Fibroblast of skin of right biceps (primary cell): ENCODE measurements around the gene C16orf96.
A peak's percentile ranks its signal among the peaks of the same experiment; 100 is the strongest.

Experiments
- DNase-seq: peaks from one replicate; pipeline ENCODE4 v3.0.0-alpha.2; 2013

The C16orf96 gene

GRCh38 chr16:4556112-4556511, at the start of gene C16orf96:
C16orf96 (plus strand) TSS chr16:4556340; CDS start chr16:4556490, 150 bp downstream.
- DNase-seq, result no peak

- peak; percentile 70 for DNase-seq
Measured at GRCh38 chr16:4506450-4506849, 49.7 kb upstream of the C16orf96 start.

- no peak for DNase-seq
Measured at GRCh38 chr16:4507588-4508345, 48.4 kb upstream of the C16orf96 start.

- DNase-seq, result no peak
Measured at GRCh38 chr16:4508806-4509205, 47.3 kb upstream of the C16orf96 start.

- no peak for DNase-seq
Measured at GRCh38 chr16:4509420-4509819, 46.7 kb upstream of the C16orf96 start.

GRCh38 chr16:4510131-4510530, 46.0 kb upstream of the C16orf96 start:
- no peak for DNase-seq

- no peak for DNase-seq
Measured at GRCh38 chr16:4510747-4511426, 45.3 kb upstream of the C16orf96 start.

- peak; percentile 35 for DNase-seq
Measured at GRCh38 chr16:4511441-4512082, 44.6 kb upstream of the C16orf96 start.

GRCh38 chr16:4512473-4512872, 43.7 kb upstream of the C16orf96 start:
- no peak for DNase-seq

- no peak for DNase-seq
Measured at GRCh38 chr16:4513086-4513860, 42.9 kb upstream of the C16orf96 start.

GRCh38 chr16:4513881-4514280, 42.3 kb upstream of the C16orf96 start:
- DNase-seq, result no peak

GRCh38 chr16:4514606-4515005, 41.5 kb upstream of the C16orf96 start:
- DNase-seq, result no peak

- DNase-seq, result no peak
Measured at GRCh38 chr16:4515611-4516233, 40.4 kb upstream of the C16orf96 start.

GRCh38 chr16:4517812-4518680, 38.1 kb upstream of the C16orf96 start:
- no peak for DNase-seq

- DNase-seq, result no peak
Measured at GRCh38 chr16:4519274-4520058, 36.7 kb upstream of the C16orf96 start.

- no peak for DNase-seq
Measured at GRCh38 chr16:4520913-4521312, 35.2 kb upstream of the C16orf96 start.

GRCh38 chr16:4522051-4522581, 34.0 kb upstream of the C16orf96 start:
- peak; percentile 24 for DNase-seq

- DNase-seq, result no peak
Measured at GRCh38 chr16:4523686-4524085, 32.5 kb upstream of the C16orf96 start.

- no peak for DNase-seq
Measured at GRCh38 chr16:4524571-4524970, 31.6 kb upstream of the C16orf96 start.

- DNase-seq, result no peak
Measured at GRCh38 chr16:4525069-4525468, 31.1 kb upstream of the C16orf96 start.
